ENCODE results near the gene ZP1.

ZP1 gene

GRCh38 chr11:60857378-60858232, 9.7 kb upstream of the ZP1 start:
- no peak overlapping the region for H3K4me3 ChIP-seq (ENCODE audit: low read length)
- peaks cover 31% of the 10 kb centered on the region for H3K27me3 ChIP-seq (ENCODE audit: insufficient read depth, low read length)
- H3K9ac ChIP-seq (ENCODE audit: low read depth, low read length) = no peak overlapping the region
- H3K36me3 ChIP-seq (ENCODE audit: insufficient read depth, low read depth, low read length) = no peaks in the 10 kb centered on the region
- H3K4me1 ChIP-seq (ENCODE audit: insufficient read depth, low read length) = no peaks in the 10 kb centered on the region
- H3K9me3 ChIP-seq (ENCODE audit: insufficient read depth, low read depth, low read length) = no peaks in the 10 kb centered on the region
- H3K27ac ChIP-seq (ENCODE audit: low read length) = no peak overlapping the region

- H3K36me3 ChIP-seq (ENCODE audit: insufficient read depth, low read depth, low read length) = no peaks in the 10 kb centered on the region
These were observed 9.1 kb upstream of the ZP1 start for GRCh38 chr11:60858236-60858635.

GRCh38 chr11:60858731-60859464, 8.4 kb upstream of the ZP1 start:
- no peaks in the 10 kb centered on the region for H3K4me1 ChIP-seq (ENCODE audit: insufficient read depth, low read length)
- no peak overlapping the region for H3K4me3 ChIP-seq (ENCODE audit: low read length)
- H3K9me3 ChIP-seq (ENCODE audit: insufficient read depth, low read depth, low read length) = no peaks in the 10 kb centered on the region
- H3K9ac ChIP-seq (ENCODE audit: low read depth, low read length) = no peak overlapping the region
- H3K27me3 ChIP-seq (ENCODE audit: insufficient read depth, low read length) = peaks cover 18% of the 10 kb centered on the region
- H3K27ac ChIP-seq (ENCODE audit: low read length) = no peak overlapping the region
- H3K36me3 ChIP-seq (ENCODE audit: insufficient read depth, low read depth, low read length) = no peaks in the 10 kb centered on the region

More at GRCh38 chr11:60858236-60858635, 9.1 kb upstream of the ZP1 start:
- Histone ChIP-seq H3K27ac (ENCODE audit: low read length) (no peak overlapping the region), H3K4me1 (ENCODE audit: insufficient read depth, low read length) (no peaks in the 10 kb centered on the region), H3K27me3 (ENCODE audit: insufficient read depth, low read length) (peaks cover 25% of the 10 kb centered on the region), H3K9ac (ENCODE audit: low read depth, low read length) (no peak overlapping the region), H3K9me3 (ENCODE audit: insufficient read depth, low read depth, low read length) (no peaks in the 10 kb centered on the region), H3K4me3 (ENCODE audit: low read length) (no peak overlapping the region)

- Histone ChIP-seq H3K9ac (ENCODE audit: low read depth, low read length) (no peak overlapping the region), H3K4me1 (ENCODE audit: insufficient read depth, low read length) (no peaks in the 10 kb centered on the region), H3K4me3 (ENCODE audit: low read length) (no peak overlapping the region), H3K36me3 (ENCODE audit: insufficient read depth, low read depth, low read length) (no peaks in the 10 kb centered on the region), H3K9me3 (ENCODE audit: insufficient read depth, low read depth, low read length) (no peaks in the 10 kb centered on the region), H3K27me3 (ENCODE audit: insufficient read depth, low read length) (peaks cover 10% of the 10 kb centered on the region; the same call in 1 of the 2 replicates), H3K27ac (ENCODE audit: low read length) (no peak overlapping the region)
These were observed 7.6 kb upstream of the ZP1 start for GRCh38 chr11:60859616-60860250.

GRCh38 chr11:60860943-60861342, 6.4 kb upstream of the ZP1 start:
- no peak overlapping the region for H3K9ac ChIP-seq (ENCODE audit: low read depth, low read length)
- H3K9me3 ChIP-seq (ENCODE audit: insufficient read depth, low read depth, low read length) = no peaks in the 10 kb centered on the region
- no peaks in the 10 kb centered on the region for H3K36me3 ChIP-seq (ENCODE audit: insufficient read depth, low read depth, low read length)
- no peaks in the 10 kb centered on the region for H3K4me1 ChIP-seq (ENCODE audit: insufficient read depth, low read length)
- H3K27me3 ChIP-seq (ENCODE audit: insufficient read depth, low read length) = no peaks in the 10 kb centered on the region
- no peak overlapping the region for H3K4me3 ChIP-seq (ENCODE audit: low read length)
- H3K27ac ChIP-seq (ENCODE audit: low read length) = no peak overlapping the region

- no peaks in the 10 kb centered on the region for H3K36me3 ChIP-seq (ENCODE audit: insufficient read depth, low read depth, low read length)
- H3K27me3 ChIP-seq (ENCODE audit: insufficient read depth, low read length) = no peaks in the 10 kb centered on the region
- no peaks in the 10 kb centered on the region for H3K9me3 ChIP-seq (ENCODE audit: insufficient read depth, low read depth, low read length)
- no peaks in the 10 kb centered on the region for H3K4me1 ChIP-seq (ENCODE audit: insufficient read depth, low read length)
- no peak overlapping the region for H3K9ac ChIP-seq (ENCODE audit: low read depth, low read length)
- H3K27ac ChIP-seq (ENCODE audit: low read length) = no peak overlapping the region
- H3K4me3 ChIP-seq (ENCODE audit: low read length) = no peak overlapping the region
These were observed 5.2 kb upstream of the ZP1 start for GRCh38 chr11:60862171-60862570.

- H3K9me3 ChIP-seq (ENCODE audit: insufficient read depth, low read depth, low read length) = no peaks in the 10 kb centered on the region
- no peak overlapping the region for H3K9ac ChIP-seq (ENCODE audit: low read depth, low read length)
- no peaks in the 10 kb centered on the region for H3K36me3 ChIP-seq (ENCODE audit: insufficient read depth, low read depth, low read length)
- no peaks in the 10 kb centered on the region for H3K4me1 ChIP-seq (ENCODE audit: insufficient read depth, low read length)
- H3K27ac ChIP-seq (ENCODE audit: low read length) = no peak overlapping the region
- no peak overlapping the region for H3K4me3 ChIP-seq (ENCODE audit: low read length)
- no peaks in the 10 kb centered on the region for H3K27me3 ChIP-seq (ENCODE audit: insufficient read depth, low read length)
These were observed 3.5 kb upstream of the ZP1 start for GRCh38 chr11:60863550-60864521.

GRCh38 chr11:60864856-60865513, 2.4 kb upstream of the ZP1 start:
- no peaks in the 10 kb centered on the region for H3K4me1 ChIP-seq (ENCODE audit: insufficient read depth, low read length)
- no peaks in the 10 kb centered on the region for H3K9me3 ChIP-seq (ENCODE audit: insufficient read depth, low read depth, low read length)
- H3K9ac ChIP-seq (ENCODE audit: low read depth, low read length) = no peak overlapping the region
- no peaks in the 10 kb centered on the region for H3K36me3 ChIP-seq (ENCODE audit: insufficient read depth, low read depth, low read length)
- no peak overlapping the region for H3K27ac ChIP-seq (ENCODE audit: low read length)
- no peaks in the 10 kb centered on the region for H3K27me3 ChIP-seq (ENCODE audit: insufficient read depth, low read length)
- H3K4me3 ChIP-seq (ENCODE audit: low read length) = no peak overlapping the region

GRCh38 chr11:60867871-60868681, 734 bp downstream of the ZP1 start:
- Histone ChIP-seq H3K27ac (ENCODE audit: low read length) (no peak overlapping the region), H3K4me1 (ENCODE audit: insufficient read depth, low read length) (no peaks in the 10 kb centered on the region), H3K9ac (ENCODE audit: low read depth, low read length) (no peak overlapping the region), H3K4me3 (ENCODE audit: low read length) (no peak overlapping the region), H3K27me3 (ENCODE audit: insufficient read depth, low read length) (no peaks in the 10 kb centered on the region), H3K9me3 (ENCODE audit: insufficient read depth, low read depth, low read length) (no peaks in the 10 kb centered on the region), H3K36me3 (ENCODE audit: insufficient read depth, low read depth, low read length) (no peaks in the 10 kb centered on the region)

- no peak overlapping the region for H3K27ac ChIP-seq (ENCODE audit: low read length)
- H3K9me3 ChIP-seq (ENCODE audit: insufficient read depth, low read depth, low read length) = no peaks in the 10 kb centered on the region
- H3K36me3 ChIP-seq (ENCODE audit: insufficient read depth, low read depth, low read length) = no peaks in the 10 kb centered on the region
- H3K9ac ChIP-seq (ENCODE audit: low read depth, low read length) = no peak overlapping the region
- no peaks in the 10 kb centered on the region for H3K27me3 ChIP-seq (ENCODE audit: insufficient read depth, low read length)
- H3K4me1 ChIP-seq (ENCODE audit: insufficient read depth, low read length) = no peaks in the 10 kb centered on the region
- no peak overlapping the region for H3K4me3 ChIP-seq (ENCODE audit: low read length)
These were observed 1.5 kb downstream of the ZP1 start for GRCh38 chr11:60868682-60869450.
